Measurements from ENCODE around the gene RPS6KA2.

- no peak for TF ChIP-seq CTCF (IDR thresholded peaks at IDR 0.05; ENCODE audit: extremely low read depth in 1 of 2, insufficient read depth in 1 of 2, low read depth in 1 of 2, low read length in 2 of 2)
- TF ChIP-seq POLR2A (IDR thresholded peaks at IDR 0.05; ENCODE audit: low read depth, low read length): no peak
- TF ChIP-seq EZH2 (IDR thresholded peaks at IDR 0.05; ENCODE audit: borderline replicate concordance, low read depth, low read length, severe bottlenecking): no peak
- TF ChIP-seq POLR2AphosphoS5 (IDR thresholded peaks at IDR 0.05; ENCODE audit: insufficient read depth, low read depth, low read length): no peak
These were observed 66.8 kb downstream of the RPS6KA2 start for GRCh38 chr6:166560222-166560621.

All from endothelial cell of umbilical vein (primary cell).